Panc1 (cell line): ENCODE results near the gene TRPV6.

Source experiments
- CTCF ChIP-seq: fragments of 450-650 bp; IDR thresholded peaks from 2 replicates; pipeline ENCODE4 v1.5.1; 2017; ENCODE audit warnings: mild to moderate bottlenecking
- POLR2AphosphoS5 ChIP-seq: IDR thresholded peaks from 2 replicates; pipeline ENCODE4 v1.6.1; 2012; ENCODE audit warnings: mild to moderate bottlenecking, low read depth, low read length, moderate library complexity
- TCF7L2 ChIP-seq: IDR thresholded peaks from 2 replicates; pipeline ENCODE4 v1.6.1; 2011; ENCODE audit warnings: mild to moderate bottlenecking, low read depth, low read length, inconsistent platforms

- TF ChIP-seq POLR2AphosphoS5 (no peak), TCF7L2 (no peak), CTCF (no peak)
These were observed 28.6 kb upstream of the TRPV6 start for GRCh38 chr7:142914121-142914520.
